GM21825 (cell line): ENCODE results near the gene NBAS.

Experiments used
- ATAC-seq: cut with Tn5 transposase; IDR thresholded peaks from one replicate; pipeline ENCODE4 v1.9.1; 2021; ENCODE audit warnings: mild to moderate bottlenecking, moderate library complexity; ENCODE audit not compliant: unreplicated experiment

Gene NBAS

GRCh38 chr2:15152382-15152781 lies 408.8 kb downstream of the NBAS start:
- ATAC-seq, result no peak

DNA sequence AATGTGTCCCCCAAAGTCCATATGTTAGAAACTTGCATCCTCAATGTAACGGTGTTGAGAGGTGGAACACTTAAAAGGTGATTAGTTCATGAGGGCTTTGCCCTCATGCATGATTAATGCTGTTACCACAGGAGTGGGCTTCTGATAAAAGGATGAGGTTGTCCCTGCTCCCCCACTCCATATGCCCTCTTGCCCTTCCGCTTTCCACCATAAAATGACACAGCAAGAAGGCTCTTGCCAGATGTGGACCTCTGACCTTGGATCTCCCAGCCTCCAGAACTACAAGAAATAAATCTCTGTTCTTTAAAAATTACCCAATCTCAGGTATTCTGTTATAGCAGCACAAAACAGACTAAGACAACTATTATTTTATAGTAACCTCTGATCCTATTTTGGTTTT lies 412.1 kb downstream of the NBAS start:
- no peak for ATAC-seq

GRCh38 chr2:15147591-15147990 lies 413.5 kb downstream of the NBAS start:
- no peak for ATAC-seq

DNA sequence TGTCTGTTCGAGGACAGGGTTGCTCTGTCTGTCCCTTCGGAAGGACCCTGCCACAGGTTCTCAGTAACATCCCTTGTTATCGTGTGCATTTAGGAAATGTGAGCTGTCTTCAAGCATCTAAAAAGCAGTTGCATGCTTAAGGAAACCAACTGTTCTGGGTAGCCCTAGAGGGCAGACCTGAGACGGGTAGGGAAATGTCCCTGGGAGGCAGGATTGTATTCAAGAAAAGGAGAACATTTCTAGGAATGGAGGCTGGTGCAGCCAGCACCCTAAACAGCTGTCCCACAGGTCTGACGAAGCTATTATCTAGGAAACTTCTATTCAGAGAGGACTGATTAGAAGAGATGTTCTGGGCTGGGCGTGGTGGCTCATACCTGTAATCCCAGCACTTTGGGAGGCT lies 414.2 kb downstream of the NBAS start:
- ATAC-seq, result no peak

DNA sequence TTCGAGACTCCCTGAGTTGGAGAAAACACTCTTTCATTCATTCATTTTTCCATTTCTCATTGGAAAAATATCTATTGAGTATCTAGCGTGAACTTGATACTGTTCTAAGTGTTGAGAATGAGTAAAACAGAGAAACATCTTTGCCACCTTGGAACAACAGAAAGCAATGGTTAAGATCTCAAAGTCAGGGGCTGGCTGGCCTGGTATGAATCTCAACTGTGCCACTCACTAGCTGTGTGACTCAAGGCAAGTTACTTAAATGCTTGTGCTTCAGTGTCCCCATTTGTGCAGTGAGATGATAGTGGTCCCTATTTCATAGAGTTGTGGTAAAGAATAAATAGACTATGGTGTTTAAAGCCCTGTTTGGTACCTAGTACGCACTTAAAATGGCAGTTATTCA lies 415.2 kb downstream of the NBAS start:
- no peak for ATAC-seq

- no peak for ATAC-seq
Observed at GRCh38 chr2:15145046-15145817, 415.9 kb downstream of the NBAS start.

DNA sequence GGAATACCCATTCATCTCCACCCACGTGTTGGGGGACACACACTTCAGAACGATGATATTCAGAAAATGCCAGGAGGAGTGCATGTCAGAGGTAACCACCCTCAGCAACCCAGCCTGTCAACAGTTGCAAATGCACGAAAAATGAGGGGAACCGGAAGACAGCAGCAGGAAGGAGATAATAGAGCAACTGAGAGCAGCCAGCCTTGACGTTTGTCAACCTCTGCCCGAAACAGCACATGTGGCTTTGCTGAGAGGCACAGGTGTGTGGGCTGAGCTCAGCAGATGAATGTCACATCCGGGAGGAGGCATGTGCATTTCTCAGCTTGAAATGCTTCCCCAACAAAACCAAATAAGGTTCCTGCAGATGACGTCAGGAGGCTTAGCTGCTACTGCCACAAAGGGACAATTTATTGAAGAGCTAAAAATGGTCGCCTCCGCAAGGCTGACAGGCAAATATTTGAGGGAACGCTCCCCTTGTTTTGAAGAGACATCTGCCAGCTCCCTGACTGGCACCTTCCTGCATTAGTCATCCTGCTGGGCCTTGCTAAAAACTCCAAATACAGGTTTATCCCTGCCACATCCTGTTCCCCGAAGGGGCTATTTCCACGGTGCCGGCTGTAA lies 419.0 kb downstream of the NBAS start:
- ATAC-seq, result peak; percentile 100

- no peak for ATAC-seq
Observed at GRCh38 chr2:15141211-15141610, 419.9 kb downstream of the NBAS start.

GRCh38 chr2:15136639-15137038 lies 424.5 kb downstream of the NBAS start:
- ATAC-seq, result no peak

GRCh38 chr2:15134957-15135356 lies 426.2 kb downstream of the NBAS start:
- no peak for ATAC-seq

- ATAC-seq, result no peak
Observed at GRCh38 chr2:15133461-15133860, 427.7 kb downstream of the NBAS start.

GRCh38 chr2:15128846-15129245 lies 432.3 kb downstream of the NBAS start:
- ATAC-seq, result no peak

GRCh38 chr2:15127876-15128275 lies 433.3 kb downstream of the NBAS start:
- ATAC-seq, result no peak

- ATAC-seq, result no peak
Observed at GRCh38 chr2:15127301-15127700, 433.8 kb downstream of the NBAS start.

DNA sequence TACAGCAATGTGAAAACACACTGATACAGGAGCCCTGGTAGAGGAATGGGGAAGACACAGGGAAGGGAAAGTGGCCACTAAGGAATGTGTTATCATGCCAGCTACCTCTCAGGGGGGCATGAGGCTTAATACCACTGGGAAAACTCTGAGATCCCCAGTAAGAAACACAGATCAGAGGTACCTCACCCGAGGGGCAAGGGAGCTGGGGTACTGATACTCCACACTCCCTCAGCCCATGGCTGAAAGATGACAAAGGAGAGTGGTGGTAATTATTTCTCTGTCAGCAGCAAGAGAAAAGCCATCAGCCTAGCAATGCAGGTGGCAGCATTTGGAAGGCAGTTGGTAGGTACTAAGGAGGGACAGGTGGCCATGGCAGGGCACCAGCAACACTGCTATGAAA lies 434.8 kb downstream of the NBAS start:
- ATAC-seq, result no peak

DNA sequence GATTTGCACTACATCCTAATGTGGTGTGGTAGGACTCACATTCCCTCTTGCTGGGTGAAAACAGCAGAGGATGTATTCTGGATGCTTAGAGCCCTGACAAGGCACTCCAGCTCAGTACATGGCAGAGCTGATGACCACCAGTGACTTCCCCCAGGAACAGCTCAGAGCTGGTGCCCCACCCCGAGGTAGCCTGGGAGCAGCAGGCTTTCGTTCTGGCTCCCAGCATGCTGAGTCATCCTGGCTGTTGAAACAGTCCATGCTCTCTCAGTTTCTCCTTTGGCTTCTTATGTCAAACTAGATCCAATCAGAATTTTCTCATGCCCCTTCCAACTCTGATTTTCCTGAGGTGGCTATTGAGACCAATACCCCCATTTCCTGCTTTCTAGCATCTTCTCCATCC lies 438.2 kb downstream of the NBAS start:
- ATAC-seq, result no peak

DNA sequence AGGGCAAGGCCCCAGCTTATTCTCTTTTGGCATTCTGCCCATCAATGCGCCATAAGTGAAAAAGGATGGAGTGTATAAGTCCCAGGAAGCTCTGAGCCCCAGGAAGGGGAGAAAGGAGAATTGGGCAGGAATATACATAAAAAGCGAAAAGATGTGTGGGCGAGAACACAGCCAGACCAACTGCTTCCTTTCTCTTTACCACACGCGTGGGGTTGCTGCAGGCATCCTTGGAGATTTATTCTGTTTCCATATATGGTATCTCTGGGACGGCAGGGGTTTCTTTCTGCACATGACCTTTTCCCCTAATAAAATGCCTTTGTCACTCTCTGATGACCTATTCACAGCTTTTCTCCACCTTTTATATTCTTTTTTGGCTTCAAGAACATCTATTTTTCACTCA lies 440.5 kb downstream of the NBAS start:
- ATAC-seq, result no peak

DNA sequence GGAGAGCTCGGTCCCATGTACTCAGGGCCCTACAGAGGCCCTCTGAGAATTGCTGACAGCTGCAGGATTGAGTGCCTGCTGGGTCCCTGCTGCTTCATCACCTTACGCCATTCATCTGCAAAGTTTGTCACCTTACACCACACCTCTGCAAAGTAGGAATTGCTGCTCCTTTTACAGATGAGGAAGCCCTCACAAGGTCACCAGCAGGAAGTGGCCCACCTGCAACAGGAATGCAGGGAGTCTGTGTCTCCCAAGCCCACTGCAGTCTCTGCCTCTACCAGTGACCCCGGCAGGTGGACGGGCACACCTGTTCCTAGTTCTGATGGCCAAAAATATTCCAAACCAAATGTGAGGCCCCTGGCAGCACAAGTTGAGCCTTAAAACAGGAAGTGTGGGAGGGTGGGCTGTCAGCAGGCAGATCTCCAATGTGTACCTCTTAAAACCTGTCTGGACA lies 441.4 kb downstream of the NBAS start:
- ATAC-seq, result no peak

GRCh38 chr2:15117409-15118050 lies 443.6 kb downstream of the NBAS start:
- no peak for ATAC-seq
